ENCODE data around the gene CCDC195.

DNA sequence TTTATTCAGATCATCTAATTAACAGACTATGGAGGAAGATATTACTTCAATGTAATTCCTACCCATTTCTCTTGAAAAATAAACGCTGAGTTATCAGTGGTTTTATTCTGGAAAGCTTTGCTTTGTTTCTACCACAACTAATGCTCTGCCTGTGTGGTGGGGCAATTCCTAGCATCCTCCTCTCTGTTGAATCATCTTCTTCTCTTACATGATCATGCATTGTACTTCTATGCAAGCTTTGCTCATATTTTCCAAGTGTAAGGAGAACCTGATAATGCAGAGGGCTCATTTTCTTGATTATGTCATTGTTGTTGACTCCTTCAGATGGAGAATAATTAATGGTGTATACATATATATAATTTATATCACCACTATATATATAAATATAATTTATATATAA, 46.7 kb downstream of the CCDC195 start:
- TF ChIP-seq SNAI2 (CRISPR knock-in tag; IDR thresholded peaks at IDR 0.05) (no peak), ZC3H10 (CRISPR knock-in tag; IDR thresholded peaks at IDR 0.05) (no peak), BACH2 (CRISPR knock-in tag; IDR thresholded peaks at IDR 0.05; ENCODE audit: borderline replicate concordance) (no peak), ZNF565 (CRISPR knock-in tag; conservative IDR thresholded peaks at IDR 0.05; ENCODE audit: low read depth) (no peak), ISL1 (CRISPR knock-in tag; IDR thresholded peaks at IDR 0.05) (no peak), RARB (CRISPR knock-in tag; IDR thresholded peaks at IDR 0.05) (no peak), OSR1 (CRISPR knock-in tag; IDR thresholded peaks at IDR 0.05) (no peak), ESRRG (CRISPR knock-in tag; IDR thresholded peaks at IDR 0.05) (no peak), ZFP30 (CRISPR knock-in tag; IDR thresholded peaks at IDR 0.05) (no peak)
- TF ChIP-seq, protein P1, sequence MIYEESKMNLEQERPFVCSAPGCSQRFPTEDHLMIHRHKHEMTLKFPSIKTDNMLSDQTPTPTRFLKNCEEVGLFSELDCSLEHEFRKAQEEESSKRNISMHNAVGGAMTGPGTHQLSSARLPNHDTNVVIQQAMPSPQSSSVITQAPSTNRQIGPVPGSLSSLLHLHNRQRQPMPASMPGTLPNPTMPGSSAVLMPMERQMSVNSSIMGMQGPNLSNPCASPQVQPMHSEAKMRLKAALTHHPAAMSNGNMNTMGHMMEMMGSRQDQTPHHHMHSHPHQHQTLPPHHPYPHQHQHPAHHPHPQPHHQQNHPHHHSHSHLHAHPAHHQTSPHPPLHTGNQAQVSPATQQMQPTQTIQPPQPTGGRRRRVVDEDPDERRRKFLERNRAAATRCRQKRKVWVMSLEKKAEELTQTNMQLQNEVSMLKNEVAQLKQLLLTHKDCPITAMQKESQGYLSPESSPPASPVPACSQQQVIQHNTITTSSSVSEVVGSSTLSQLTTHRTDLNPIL (CRISPR knock-in tag; IDR thresholded peaks at IDR 0.05; ENCODE audit: low read depth), result no peak
- TF ChIP-seq, protein P2, sequence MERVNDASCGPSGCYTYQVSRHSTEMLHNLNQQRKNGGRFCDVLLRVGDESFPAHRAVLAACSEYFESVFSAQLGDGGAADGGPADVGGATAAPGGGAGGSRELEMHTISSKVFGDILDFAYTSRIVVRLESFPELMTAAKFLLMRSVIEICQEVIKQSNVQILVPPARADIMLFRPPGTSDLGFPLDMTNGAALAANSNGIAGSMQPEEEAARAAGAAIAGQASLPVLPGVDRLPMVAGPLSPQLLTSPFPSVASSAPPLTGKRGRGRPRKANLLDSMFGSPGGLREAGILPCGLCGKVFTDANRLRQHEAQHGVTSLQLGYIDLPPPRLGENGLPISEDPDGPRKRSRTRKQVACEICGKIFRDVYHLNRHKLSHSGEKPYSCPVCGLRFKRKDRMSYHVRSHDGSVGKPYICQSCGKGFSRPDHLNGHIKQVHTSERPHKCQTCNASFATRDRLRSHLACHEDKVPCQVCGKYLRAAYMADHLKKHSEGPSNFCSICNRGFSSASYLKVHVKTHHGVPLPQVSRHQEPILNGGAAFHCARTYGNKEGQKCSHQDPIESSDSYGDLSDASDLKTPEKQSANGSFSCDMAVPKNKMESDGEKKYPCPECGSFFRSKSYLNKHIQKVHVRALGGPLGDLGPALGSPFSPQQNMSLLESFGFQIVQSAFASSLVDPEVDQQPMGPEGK (CRISPR knock-in tag; IDR thresholded peaks at IDR 0.05; ENCODE audit: borderline replicate concordance), result no peak
